BJ (cell line): Measurements from ENCODE around the gene KCNJ4. TPM values are rescaled to one million over a fixed set of nuclear protein-coding genes. Genes with fewer than 3 reads are reported as not detected.

ENCODE experiments used
- CTCF ChIA-PET: fragments of 350-600 bp; formaldehyde crosslinking; extraction: SDS; loops from one replicate; lab custom pipeline; 2021; ENCODE audit warnings: antibody characterized with exemption, inconsistent platforms; lab: Yijun Ruan, JAX
- POLR2A ChIA-PET: fragments of 300-600 bp; sonication (Branson Sonifier 250); formaldehyde crosslinking; extraction: SDS; loops from one replicate; lab custom pipeline; 2021; ENCODE audit warnings: antibody characterized with exemption; lab: Charles Lee
- DNase-seq: peaks from one replicate; pipeline ENCODE4 v3.0.0-alpha.2; 2011; ENCODE audit warnings: low read depth
- H3K27me3 ChIP-seq: 2 replicates; pipeline ENCODE4 v1.6.0; 2011; ENCODE audit warnings: low read length; ENCODE audit not compliant: control insufficient read depth, insufficient read depth
- H3K36me3 ChIP-seq: 2 replicates; pipeline ENCODE4 v1.5.1; 2011; ENCODE audit warnings: low read length; ENCODE audit not compliant: control insufficient read depth, insufficient read depth
- H3K4me3 ChIP-seq: 2 replicates; pipeline ENCODE4 v1.5.1; 2011; ENCODE audit warnings: low read depth, mild to moderate bottlenecking, control low read depth, low read length
- polyA plus RNA-seq: library from polyadenylated mRNA; depleted of rRNA; stranded (reverse); fragments of >200 nt; gene quantifications from 2 replicates; pipeline ENCODE4 v1.2.3, GENCODE V29; 2011
- TF ChIP-seq, protein P1 (sequence below): IDR thresholded peaks from 2 replicates; pipeline ENCODE4 v1.5.1; 2011; ENCODE audit warnings: low read depth, mild to moderate bottlenecking, control low read depth, inconsistent platforms, low read length, moderate library complexity; ENCODE audit not compliant: insufficient read depth

KCNJ4 gene
- polyA plus RNA-seq, 1 experiment: not detected

- CTCF ChIA-PET: interaction anchor here (0.6 to 1.8 kb wide), 2 partner anchors 9 kb away, joined by 3 to 6 read pairs; no protein-coding TSS in a partner anchor
- H3K36me3 ChIP-seq: no peaks in the 10 kb centered on the region
- H3K4me3 ChIP-seq: no peak overlapping the region
- no peak for DNase-seq
- peaks cover 60% of the 10 kb centered on the region for H3K27me3 ChIP-seq
- TF ChIP-seq, protein P1, sequence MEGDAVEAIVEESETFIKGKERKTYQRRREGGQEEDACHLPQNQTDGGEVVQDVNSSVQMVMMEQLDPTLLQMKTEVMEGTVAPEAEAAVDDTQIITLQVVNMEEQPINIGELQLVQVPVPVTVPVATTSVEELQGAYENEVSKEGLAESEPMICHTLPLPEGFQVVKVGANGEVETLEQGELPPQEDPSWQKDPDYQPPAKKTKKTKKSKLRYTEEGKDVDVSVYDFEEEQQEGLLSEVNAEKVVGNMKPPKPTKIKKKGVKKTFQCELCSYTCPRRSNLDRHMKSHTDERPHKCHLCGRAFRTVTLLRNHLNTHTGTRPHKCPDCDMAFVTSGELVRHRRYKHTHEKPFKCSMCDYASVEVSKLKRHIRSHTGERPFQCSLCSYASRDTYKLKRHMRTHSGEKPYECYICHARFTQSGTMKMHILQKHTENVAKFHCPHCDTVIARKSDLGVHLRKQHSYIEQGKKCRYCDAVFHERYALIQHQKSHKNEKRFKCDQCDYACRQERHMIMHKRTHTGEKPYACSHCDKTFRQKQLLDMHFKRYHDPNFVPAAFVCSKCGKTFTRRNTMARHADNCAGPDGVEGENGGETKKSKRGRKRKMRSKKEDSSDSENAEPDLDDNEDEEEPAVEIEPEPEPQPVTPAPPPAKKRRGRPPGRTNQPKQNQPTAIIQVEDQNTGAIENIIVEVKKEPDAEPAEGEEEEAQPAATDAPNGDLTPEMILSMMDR: no peak
- POLR2A ChIA-PET: no interaction called here
These were observed 1.0 kb downstream of the KCNJ4 start for GRCh38 chr22:38453996-38454352.

GRCh38 chr22:38453066-38453672, 1.8 kb downstream of the KCNJ4 start:
- no peak overlapping the region for H3K4me3 ChIP-seq
- POLR2A ChIA-PET: no interaction called here
- CTCF ChIA-PET: interaction anchor here (1.8 kb wide), 1 partner anchor 10 kb away, joined by 6 read pairs; no protein-coding TSS in a partner anchor
- TF ChIP-seq, protein P1: no peak
- no peaks in the 10 kb centered on the region for H3K36me3 ChIP-seq
- no peak for DNase-seq
- peaks cover 57% of the 10 kb centered on the region for H3K27me3 ChIP-seq

DNA sequence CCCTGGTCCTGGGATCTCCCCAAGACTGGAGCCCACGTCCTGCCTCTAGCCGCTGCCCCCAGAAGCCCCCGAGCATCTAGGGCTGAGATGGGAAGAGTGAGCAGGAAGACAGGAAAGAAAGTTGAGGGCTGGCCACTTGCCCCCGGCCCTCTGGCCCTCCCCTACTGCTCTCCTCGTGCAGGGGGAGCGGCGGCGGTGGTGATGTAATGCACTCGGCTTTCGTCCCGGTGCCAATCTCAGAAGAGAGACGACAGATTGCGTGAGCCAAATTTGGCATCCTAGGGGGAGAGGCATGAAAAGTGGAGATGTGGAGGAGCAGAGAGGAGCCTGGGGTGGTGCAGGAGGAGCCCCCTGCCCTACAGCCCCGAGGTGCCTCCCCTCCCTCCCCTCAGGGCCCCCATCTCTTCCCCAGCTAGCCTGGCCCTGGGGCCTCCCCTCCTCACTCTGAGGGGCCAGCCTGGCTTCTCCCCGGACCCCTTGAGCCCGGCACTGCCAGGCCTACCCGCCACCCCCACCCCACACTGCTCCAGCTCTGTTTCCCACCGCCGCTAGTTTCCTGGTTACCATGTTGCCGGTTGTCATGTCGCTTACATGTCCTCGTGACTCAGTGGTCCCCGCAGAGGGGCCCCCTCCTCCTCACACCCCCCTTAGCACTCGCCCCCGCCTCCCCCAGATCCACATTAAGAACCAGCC, 2.5 kb downstream of the KCNJ4 start:
- Histone ChIP-seq H3K4me3 (no peak overlapping the region), H3K36me3 (no peaks in the 10 kb centered on the region), H3K27me3 (peaks cover 54% of the 10 kb centered on the region)
- ChIA-PET CTCF (interaction anchor here (1.5 to 1.8 kb wide), 2 partner anchors 10 to 40 kb away, joined by 5 to 6 read pairs; no protein-coding TSS in a partner anchor), POLR2A (no interaction called here)
- no peak for DNase-seq
- TF ChIP-seq, protein P1: no peak

DNA sequence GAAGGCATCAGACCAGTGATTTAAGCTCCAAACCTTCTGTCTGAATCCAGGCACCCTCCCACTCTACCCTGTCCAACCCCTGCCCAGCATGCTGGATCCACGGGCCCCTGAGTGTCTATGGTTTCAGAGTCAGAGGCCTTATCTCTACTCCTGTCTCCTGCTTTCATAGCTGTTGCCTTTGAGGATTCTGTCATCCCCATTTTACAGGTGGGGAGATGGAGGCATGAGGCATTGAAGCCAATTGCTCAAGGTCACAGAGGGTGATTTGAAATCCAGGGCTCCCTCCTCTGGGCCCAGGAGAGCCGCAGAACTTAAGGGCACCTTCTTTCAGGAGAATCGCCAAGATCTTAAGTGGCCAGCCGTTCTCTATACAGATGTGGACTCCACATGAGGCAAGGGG, 3.1 kb downstream of the KCNJ4 start:
- DNase-seq: no peak
- Histone ChIP-seq H3K4me3 (no peak overlapping the region), H3K27me3 (peaks cover 51% of the 10 kb centered on the region), H3K36me3 (no peaks in the 10 kb centered on the region)
- TF ChIP-seq, protein P1: no peak
- CTCF ChIA-PET: interaction anchor here (1.1 to 1.5 kb wide), 2 partner anchors 11 to 39 kb away, joined by 5 read pairs; no protein-coding TSS in a partner anchor
- POLR2A ChIA-PET: no interaction called here

GRCh38 chr22:38451404-38451803, 3.6 kb downstream of the KCNJ4 start:
- H3K36me3 ChIP-seq: no peaks in the 10 kb centered on the region
- no peak for DNase-seq
- H3K27me3 ChIP-seq: peaks cover 49% of the 10 kb centered on the region
- TF ChIP-seq, protein P1: no peak
- H3K4me3 ChIP-seq: no peak overlapping the region
- ChIA-PET POLR2A (no interaction called here), CTCF (interaction anchor here (1.1 to 1.5 kb wide), 2 partner anchors 11 to 39 kb away, joined by 5 read pairs; no protein-coding TSS in a partner anchor)
